Subcutaneous adipose tissue (tissue), 4 donors: Measurements from ENCODE around the gene NEURL1. TPM values are rescaled to one million over a fixed set of nuclear protein-coding genes. Genes with fewer than 3 reads are reported as not detected.

Experiments used
- total RNA-seq, 4 donors: library from RNA; depleted of rRNA; stranded (reverse); fragments of >200 nt; gene quantifications; one replicate each; pipeline ENCODE4 v1.1.0, GENCODE V29; 2016
- TF ChIP-seq, protein P1 (sequence below): fragments of 450-650 bp; IDR thresholded peaks from one replicate; pipeline ENCODE4 v1.5.1; 2016; ENCODE audit warnings: low read depth, mild to moderate bottlenecking, control low read depth, antibody characterized with exemption, moderate library complexity

The NEURL1 gene
- total RNA-seq, 4 donors from 2014 or later: not detected

GRCh38 chr10:103613616-103614015, 120.1 kb downstream of the NEURL1 start:
- TF ChIP-seq, protein P1, sequence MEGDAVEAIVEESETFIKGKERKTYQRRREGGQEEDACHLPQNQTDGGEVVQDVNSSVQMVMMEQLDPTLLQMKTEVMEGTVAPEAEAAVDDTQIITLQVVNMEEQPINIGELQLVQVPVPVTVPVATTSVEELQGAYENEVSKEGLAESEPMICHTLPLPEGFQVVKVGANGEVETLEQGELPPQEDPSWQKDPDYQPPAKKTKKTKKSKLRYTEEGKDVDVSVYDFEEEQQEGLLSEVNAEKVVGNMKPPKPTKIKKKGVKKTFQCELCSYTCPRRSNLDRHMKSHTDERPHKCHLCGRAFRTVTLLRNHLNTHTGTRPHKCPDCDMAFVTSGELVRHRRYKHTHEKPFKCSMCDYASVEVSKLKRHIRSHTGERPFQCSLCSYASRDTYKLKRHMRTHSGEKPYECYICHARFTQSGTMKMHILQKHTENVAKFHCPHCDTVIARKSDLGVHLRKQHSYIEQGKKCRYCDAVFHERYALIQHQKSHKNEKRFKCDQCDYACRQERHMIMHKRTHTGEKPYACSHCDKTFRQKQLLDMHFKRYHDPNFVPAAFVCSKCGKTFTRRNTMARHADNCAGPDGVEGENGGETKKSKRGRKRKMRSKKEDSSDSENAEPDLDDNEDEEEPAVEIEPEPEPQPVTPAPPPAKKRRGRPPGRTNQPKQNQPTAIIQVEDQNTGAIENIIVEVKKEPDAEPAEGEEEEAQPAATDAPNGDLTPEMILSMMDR: no peak

DNA sequence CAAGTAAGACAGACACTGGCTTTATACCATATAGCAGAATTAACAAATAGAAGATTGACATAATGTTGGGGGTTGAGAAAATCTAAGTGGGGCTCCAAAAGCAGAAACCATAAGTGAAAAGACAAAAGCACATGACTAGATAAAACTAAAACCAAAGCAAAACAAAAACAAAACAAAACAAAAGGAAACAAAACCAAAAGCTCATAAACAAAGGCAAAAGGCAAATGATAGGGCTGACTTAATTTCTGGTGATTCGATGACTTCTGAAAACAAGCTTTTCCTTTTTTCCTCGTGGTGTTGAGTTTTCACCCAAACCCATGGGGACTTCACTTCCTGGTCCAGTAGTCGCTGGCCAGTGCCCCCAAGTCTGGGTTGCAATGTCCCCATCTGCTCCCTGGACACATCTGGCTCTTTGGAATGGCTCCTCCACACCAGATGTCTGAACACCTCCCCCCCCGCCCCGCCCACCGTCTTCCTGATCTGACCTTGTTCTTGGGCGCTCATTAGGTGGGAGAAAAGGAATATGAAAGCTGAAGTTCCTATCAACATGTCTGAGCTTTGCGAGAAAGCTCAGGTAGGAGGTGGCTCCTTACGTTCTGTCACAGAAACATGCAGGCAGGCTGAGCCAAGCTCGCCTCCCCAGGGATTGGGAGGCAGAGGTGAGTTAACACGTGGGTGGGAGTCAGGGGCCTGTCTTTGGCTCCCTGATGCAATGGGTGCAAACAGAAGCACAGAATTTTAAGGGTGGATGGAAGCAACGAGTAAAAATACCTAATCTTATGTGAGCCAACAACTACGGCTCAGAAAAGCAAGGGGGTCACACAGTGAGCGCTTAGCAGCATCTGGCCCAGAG, 121.0 kb downstream of the NEURL1 start:
- TF ChIP-seq, protein P1: no peak

- TF ChIP-seq, protein P1: no peak
These were observed 123.4 kb downstream of the NEURL1 start for GRCh38 chr10:103616705-103617601.

- TF ChIP-seq, protein P1: no peak
These were observed 124.3 kb downstream of the NEURL1 start for GRCh38 chr10:103617602-103618385.

- TF ChIP-seq, protein P1: no peak
These were observed 125.3 kb downstream of the NEURL1 start for GRCh38 chr10:103618575-103619423.
